Hepatocyte (in vitro differentiated cells): ENCODE results near the gene UTP25.

Experiments
- CTCF ChIP-seq: fragments of 200-600 bp; sonication (generic); IDR thresholded peaks from 2 replicates; pipeline ENCODE4 v1.5.1; 2016; ENCODE audit warnings: antibody characterized with exemption, mild to moderate bottlenecking; ENCODE audit not compliant: poor library complexity
- EZH2 ChIP-seq: fragments of 200-600 bp; sonication (generic); IDR thresholded peaks from 2 replicates; pipeline ENCODE4 v1.6.1; 2016; ENCODE audit warnings: antibody characterized with exemption, mild to moderate bottlenecking, borderline replicate concordance
- EZH2phosphoT487 ChIP-seq: fragments of 200-600 bp; sonication (generic); IDR thresholded peaks from one replicate; pipeline ENCODE4 v1.6.1; 2018; ENCODE audit warnings: antibody characterized with exemption, mild to moderate bottlenecking, low read depth, moderate library complexity; ENCODE audit not compliant: unreplicated experiment, severe bottlenecking

- TF ChIP-seq CTCF (no peak), EZH2 (no peak), EZH2phosphoT487 (no peak)
Measured at GRCh38 chr1:209885403-209886218, 57.8 kb downstream of the UTP25 start.
